Measurements from ENCODE around the gene SLC5A6. TPM values are rescaled to one million over a fixed set of nuclear protein-coding genes. Genes with fewer than 3 reads are reported as not detected.

SLC5A6 gene
- total RNA-seq, 2 experiments from 2014 or later: 55.5 to 60.1 TPM

DNA sequence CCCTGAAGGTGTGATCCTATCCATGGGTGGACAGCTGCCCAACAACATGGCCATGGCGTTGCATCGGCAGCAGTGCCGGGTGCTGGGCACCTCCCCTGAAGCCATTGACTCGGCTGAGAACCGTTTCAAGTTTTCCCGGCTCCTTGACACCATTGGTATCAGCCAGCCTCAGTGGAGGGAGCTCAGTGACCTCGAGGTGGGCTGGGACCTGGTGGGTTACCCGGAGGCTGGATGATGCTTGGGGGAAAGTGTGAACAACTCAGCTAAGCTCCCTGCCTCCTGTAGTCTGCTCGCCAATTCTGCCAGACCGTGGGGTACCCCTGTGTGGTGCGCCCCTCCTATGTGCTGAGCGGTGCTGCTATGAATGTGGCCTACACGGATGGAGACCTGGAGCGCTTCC, 21.3 kb upstream of the SLC5A6 start:
- H3K36me3 ChIP-seq (ENCODE audit: insufficient read depth, low read length): peaks cover 98% of the 10 kb centered on the region
- H3K27ac ChIP-seq (ENCODE audit: low read depth, low read length, poor library complexity, severe bottlenecking): no peak overlapping the region
- no peak overlapping the region for H3K4me2 ChIP-seq (ENCODE audit: low read length)
- TSS peak; percentile 51 for BruUV-seq (replicated peaks)
- H3K79me2 ChIP-seq (ENCODE audit: insufficient read depth, low read depth, low read length): no peaks in the 10 kb centered on the region; the same call in 1 of the 2 replicates
- ChIA-PET POLR2A (interaction anchor here (0.5 to 1.9 kb wide), 3 partner anchors 15 to 128 kb away, joined by 5 to 6 read pairs (median 5); no protein-coding TSS in a partner anchor), CTCF (ENCODE audit: unreplicated experiment) (no interaction called here)
- H4K20me1 ChIP-seq (ENCODE audit: insufficient read depth, low read length): no peaks in the 10 kb centered on the region
- no peaks in the 10 kb centered on the region for H3K9me2 ChIP-seq (ENCODE audit: insufficient read depth, low read length)
- no peak overlapping the region for H2AFZ ChIP-seq (ENCODE audit: low read length)
- H3K9me3 ChIP-seq (ENCODE audit: low read length): no peaks in the 10 kb centered on the region
- intact Hi-C loops (cut with micrococcal nuclease; ENCODE audit: unreplicated experiment): no loop called here
- H3K4me3 ChIP-seq (ENCODE audit: low read depth, low read length, poor library complexity, severe bottlenecking): no peak overlapping the region
- TF ChIP-seq, protein P1, sequence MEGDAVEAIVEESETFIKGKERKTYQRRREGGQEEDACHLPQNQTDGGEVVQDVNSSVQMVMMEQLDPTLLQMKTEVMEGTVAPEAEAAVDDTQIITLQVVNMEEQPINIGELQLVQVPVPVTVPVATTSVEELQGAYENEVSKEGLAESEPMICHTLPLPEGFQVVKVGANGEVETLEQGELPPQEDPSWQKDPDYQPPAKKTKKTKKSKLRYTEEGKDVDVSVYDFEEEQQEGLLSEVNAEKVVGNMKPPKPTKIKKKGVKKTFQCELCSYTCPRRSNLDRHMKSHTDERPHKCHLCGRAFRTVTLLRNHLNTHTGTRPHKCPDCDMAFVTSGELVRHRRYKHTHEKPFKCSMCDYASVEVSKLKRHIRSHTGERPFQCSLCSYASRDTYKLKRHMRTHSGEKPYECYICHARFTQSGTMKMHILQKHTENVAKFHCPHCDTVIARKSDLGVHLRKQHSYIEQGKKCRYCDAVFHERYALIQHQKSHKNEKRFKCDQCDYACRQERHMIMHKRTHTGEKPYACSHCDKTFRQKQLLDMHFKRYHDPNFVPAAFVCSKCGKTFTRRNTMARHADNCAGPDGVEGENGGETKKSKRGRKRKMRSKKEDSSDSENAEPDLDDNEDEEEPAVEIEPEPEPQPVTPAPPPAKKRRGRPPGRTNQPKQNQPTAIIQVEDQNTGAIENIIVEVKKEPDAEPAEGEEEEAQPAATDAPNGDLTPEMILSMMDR (conservative IDR thresholded peaks at IDR 0.05; ENCODE audit: low read length): no peak
- TF ChIP-seq EZH2phosphoT487 (IDR thresholded peaks at IDR 0.05; ENCODE audit: borderline replicate concordance, low read depth, low read length): no peak
- H3K4me1 ChIP-seq (ENCODE audit: insufficient read depth, low read length, poor library complexity, severe bottlenecking): no peaks in the 10 kb centered on the region
- no peak for DNase-seq (ENCODE audit: low spot score)

DNA sequence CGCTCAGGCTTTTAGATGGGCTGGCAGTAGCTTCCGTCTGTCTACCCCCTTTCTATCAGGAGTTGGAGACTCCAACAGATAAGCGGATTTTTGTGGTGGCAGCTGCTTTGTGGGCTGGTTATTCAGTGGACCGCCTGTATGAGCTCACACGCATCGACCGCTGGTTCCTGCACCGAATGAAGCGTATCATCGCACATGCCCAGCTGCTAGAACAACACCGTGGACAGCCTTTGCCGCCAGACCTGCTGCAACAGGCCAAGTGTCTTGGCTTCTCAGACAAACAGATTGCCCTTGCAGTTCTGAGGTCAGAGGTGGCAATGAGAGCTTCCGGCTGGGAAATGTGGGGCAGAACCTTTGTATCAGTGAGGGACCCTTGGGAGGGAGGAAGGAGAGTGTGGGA, 19.9 kb upstream of the SLC5A6 start:
- no peaks in the 10 kb centered on the region for H3K9me2 ChIP-seq (ENCODE audit: insufficient read depth, low read length)
- CTCF ChIA-PET (ENCODE audit: unreplicated experiment): interaction anchor here (0.5 to 0.6 kb wide), 2 partner anchors 13 to 14 kb away, joined by 3 read pairs; no protein-coding TSS in a partner anchor
- no peaks in the 10 kb centered on the region for H3K4me1 ChIP-seq (ENCODE audit: insufficient read depth, low read length, poor library complexity, severe bottlenecking)
- DNase-seq (ENCODE audit: low spot score): no peak
- H3K79me2 ChIP-seq (ENCODE audit: insufficient read depth, low read depth, low read length): peaks cover 4% of the 10 kb centered on the region; the same call in 1 of the 2 replicates
- no peak overlapping the region for H3K27ac ChIP-seq (ENCODE audit: low read depth, low read length, poor library complexity, severe bottlenecking)
- BruUV-seq (replicated peaks): no TSS peak
- no peak overlapping the region for H3K4me2 ChIP-seq (ENCODE audit: low read length)
- peaks cover 8% of the 10 kb centered on the region; the same call in 1 of the 2 replicates for H4K20me1 ChIP-seq (ENCODE audit: insufficient read depth, low read length)
- POLR2A ChIA-PET: interaction anchor here (1.1 kb wide), 1 partner anchor 17 kb away, joined by 5 read pairs; no protein-coding TSS in a partner anchor
- no peak overlapping the region for H3K4me3 ChIP-seq (ENCODE audit: low read depth, low read length, poor library complexity, severe bottlenecking)
- intact Hi-C loops (cut with micrococcal nuclease; ENCODE audit: unreplicated experiment): no loop called here
- TF ChIP-seq EZH2phosphoT487 (IDR thresholded peaks at IDR 0.05; ENCODE audit: borderline replicate concordance, low read depth, low read length): no peak
- TF ChIP-seq, protein P1 (conservative IDR thresholded peaks at IDR 0.05; ENCODE audit: low read length): no peak
- H3K36me3 ChIP-seq (ENCODE audit: insufficient read depth, low read length): peaks cover 98% of the 10 kb centered on the region
- no peak overlapping the region for H2AFZ ChIP-seq (ENCODE audit: low read length)
- H3K9me3 ChIP-seq (ENCODE audit: low read length): no peaks in the 10 kb centered on the region

DNA sequence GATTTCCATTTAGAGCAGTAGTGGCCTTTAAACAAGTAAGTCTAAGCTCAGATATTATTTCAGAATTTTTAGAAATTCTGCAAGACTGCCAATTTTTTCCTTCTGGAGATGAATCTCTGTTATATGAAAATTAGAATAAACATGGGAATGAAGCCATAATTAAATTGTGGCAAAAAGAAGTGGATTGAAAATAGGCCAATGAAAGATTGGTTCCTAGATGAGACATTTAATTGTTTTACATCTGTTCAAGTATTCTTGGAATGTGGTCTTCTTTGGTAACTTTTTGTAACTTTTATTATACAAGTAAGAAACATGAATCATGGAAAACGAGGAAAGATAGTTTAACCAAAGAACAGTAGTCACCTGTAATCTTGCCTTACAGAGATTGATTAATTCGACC, 15.4 kb upstream of the SLC5A6 start:
- Histone ChIP-seq H3K27ac (ENCODE audit: low read depth, low read length, poor library complexity, severe bottlenecking) (no peak overlapping the region), H3K79me2 (ENCODE audit: insufficient read depth, low read depth, low read length) (peaks cover 4% of the 10 kb centered on the region; the same call in 1 of the 2 replicates), H4K20me1 (ENCODE audit: insufficient read depth, low read length) (peaks cover 8% of the 10 kb centered on the region), H3K9me2 (ENCODE audit: insufficient read depth, low read length) (no peaks in the 10 kb centered on the region), H3K4me1 (ENCODE audit: insufficient read depth, low read length, poor library complexity, severe bottlenecking) (no peaks in the 10 kb centered on the region), H3K9me3 (ENCODE audit: low read length) (no peaks in the 10 kb centered on the region), H3K36me3 (ENCODE audit: insufficient read depth, low read length) (peaks cover 98% of the 10 kb centered on the region), H2AFZ (ENCODE audit: low read length) (no peak overlapping the region), H3K4me2 (ENCODE audit: low read length) (no peak overlapping the region), H3K4me3 (ENCODE audit: low read depth, low read length, poor library complexity, severe bottlenecking) (no peak overlapping the region)
- no TSS peak for BruUV-seq (replicated peaks)
- intact Hi-C loops (cut with micrococcal nuclease; ENCODE audit: unreplicated experiment): no loop called here
- no peak for DNase-seq (ENCODE audit: low spot score)
- ChIA-PET POLR2A (interaction anchor here (0.6 kb wide), 1 partner anchor 118 kb away, joined by 3 read pairs; no protein-coding TSS in a partner anchor), CTCF (ENCODE audit: unreplicated experiment) (no interaction called here)
- TF ChIP-seq EZH2phosphoT487 (IDR thresholded peaks at IDR 0.05; ENCODE audit: borderline replicate concordance, low read depth, low read length): no peak
- TF ChIP-seq, protein P1 (conservative IDR thresholded peaks at IDR 0.05; ENCODE audit: low read length): no peak; the same call in 1 of the 2 replicates
